ENCODE data around the gene RAD52.
"Not testable (repeated sequence)": the region's sequence is repeated elsewhere in the genome, so short reads cannot be mapped to it uniquely, and the experiment has no call there.

DNA sequence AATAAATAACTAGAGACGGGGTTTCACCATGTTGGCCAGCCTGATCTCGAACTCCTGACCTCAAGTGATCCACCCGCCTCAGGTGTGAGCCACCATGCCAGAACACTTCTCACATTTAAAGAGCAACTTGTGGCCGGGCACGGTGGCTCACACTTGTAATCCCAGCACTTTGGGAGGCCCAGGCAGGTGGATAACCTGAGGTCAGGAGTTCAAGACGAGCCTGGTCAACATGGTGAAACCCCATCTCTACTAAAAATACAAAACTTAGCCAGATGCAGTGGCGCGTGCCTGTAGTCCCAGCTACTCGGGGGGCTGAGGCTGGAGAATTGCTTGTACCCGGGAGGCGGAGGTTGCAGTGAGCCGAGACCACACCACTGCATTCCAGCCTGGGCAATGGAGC, 13.6 kb downstream of the RAD52 start:
- TF ChIP-seq, protein P1, sequence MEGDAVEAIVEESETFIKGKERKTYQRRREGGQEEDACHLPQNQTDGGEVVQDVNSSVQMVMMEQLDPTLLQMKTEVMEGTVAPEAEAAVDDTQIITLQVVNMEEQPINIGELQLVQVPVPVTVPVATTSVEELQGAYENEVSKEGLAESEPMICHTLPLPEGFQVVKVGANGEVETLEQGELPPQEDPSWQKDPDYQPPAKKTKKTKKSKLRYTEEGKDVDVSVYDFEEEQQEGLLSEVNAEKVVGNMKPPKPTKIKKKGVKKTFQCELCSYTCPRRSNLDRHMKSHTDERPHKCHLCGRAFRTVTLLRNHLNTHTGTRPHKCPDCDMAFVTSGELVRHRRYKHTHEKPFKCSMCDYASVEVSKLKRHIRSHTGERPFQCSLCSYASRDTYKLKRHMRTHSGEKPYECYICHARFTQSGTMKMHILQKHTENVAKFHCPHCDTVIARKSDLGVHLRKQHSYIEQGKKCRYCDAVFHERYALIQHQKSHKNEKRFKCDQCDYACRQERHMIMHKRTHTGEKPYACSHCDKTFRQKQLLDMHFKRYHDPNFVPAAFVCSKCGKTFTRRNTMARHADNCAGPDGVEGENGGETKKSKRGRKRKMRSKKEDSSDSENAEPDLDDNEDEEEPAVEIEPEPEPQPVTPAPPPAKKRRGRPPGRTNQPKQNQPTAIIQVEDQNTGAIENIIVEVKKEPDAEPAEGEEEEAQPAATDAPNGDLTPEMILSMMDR (IDR thresholded peaks at IDR 0.05): not testable (repeated sequence)
- TF ChIP-seq POLR2A (IDR thresholded peaks at IDR 0.05): not testable (repeated sequence)

Data from body of pancreas (tissue), 4 donors.